NT2/D1 (cell line): Measurements from ENCODE around the gene HMGA1.
A peak's percentile ranks its signal among the peaks of the same experiment; 100 is the strongest.

Experiments
- DNase-seq: peaks from one replicate; pipeline ENCODE4 v3.0.0-alpha.2; 2011; ENCODE audit warnings: low read depth, low spot score
- H3K27me3 ChIP-seq: 2 replicates; pipeline ENCODE4 v1.6.0; 2011; ENCODE audit warnings: mild to moderate bottlenecking; ENCODE audit not compliant: insufficient read length, insufficient read depth
- H3K36me3 ChIP-seq: 2 replicates; pipeline ENCODE4 v1.6.1; 2011; ENCODE audit warnings: mild to moderate bottlenecking, low read length, mixed read lengths; ENCODE audit not compliant: insufficient read depth, insufficient read length
- H3K4me1 ChIP-seq: 2 replicates; pipeline ENCODE4 v1.5.1; 2011; ENCODE audit not compliant: insufficient read depth, insufficient read length
- H3K4me3 ChIP-seq: 2 replicates; pipeline ENCODE4 v1.5.1; 2011; ENCODE audit warnings: low read depth; ENCODE audit not compliant: insufficient read length
- H3K9ac ChIP-seq: 2 replicates; pipeline ENCODE4 v1.6.0; 2011; ENCODE audit warnings: low read depth; ENCODE audit not compliant: insufficient read length
- H3K9me3 ChIP-seq: 2 replicates; pipeline ENCODE4 v1.5.1; 2011; ENCODE audit warnings: mild to moderate bottlenecking, low read length; ENCODE audit not compliant: insufficient read depth
- SUZ12 ChIP-seq: IDR thresholded peaks from 2 replicates; pipeline ENCODE4 v1.6.1; 2011; ENCODE audit not compliant: insufficient read length, insufficient read depth; ENCODE audit errors: extremely low read depth
- YY1 ChIP-seq: IDR thresholded peaks from 2 replicates; pipeline ENCODE4 v1.6.1; 2011; ENCODE audit not compliant: insufficient read length, insufficient read depth
- ZNF274 ChIP-seq: IDR thresholded peaks from 2 replicates; pipeline ENCODE4 v1.6.1; 2011; ENCODE audit warnings: mild to moderate bottlenecking, low read depth, low read length

Gene HMGA1

DNA sequence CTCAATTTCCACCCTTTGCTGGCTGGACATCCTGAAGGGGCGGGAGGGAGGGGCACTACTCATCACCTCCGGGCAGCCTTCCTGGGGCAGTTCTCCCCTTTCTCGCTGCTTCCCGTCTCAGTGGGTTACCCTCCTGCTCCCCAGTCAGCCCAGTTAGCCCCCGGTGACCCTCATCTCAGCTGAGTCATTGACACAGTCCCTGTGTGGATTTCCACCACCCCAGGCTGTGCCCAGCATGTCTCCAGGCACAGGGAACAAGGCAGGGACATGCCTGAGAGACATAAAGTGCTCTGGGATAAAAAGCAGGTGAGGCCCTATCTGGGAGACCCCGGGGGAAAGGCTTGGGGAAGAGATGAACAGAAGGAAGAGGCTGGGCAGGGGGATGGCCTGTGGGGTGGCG lies 29.9 kb upstream of the HMGA1 start:
- Histone ChIP-seq H3K9ac (no peak overlapping the region), H3K9me3 (peaks cover 10% of the 10 kb centered on the region; the same call in 1 of the 2 replicates), H3K4me3 (no peak overlapping the region)

GRCh38 chr6:34207695-34208443 lies 28.8 kb upstream of the HMGA1 start:
- Histone ChIP-seq H3K27me3 (no peaks in the 10 kb centered on the region), H3K36me3 (no peaks in the 10 kb centered on the region), H3K9me3 (peaks cover under 1% of the 10 kb centered on the region; the same call in 1 of the 2 replicates), H3K4me3 (no peak overlapping the region), H3K9ac (no peak overlapping the region), H3K4me1 (no peaks in the 10 kb centered on the region)
- DNase-seq, result no peak
- TF ChIP-seq ZNF274 (no peak), YY1 (no peak), SUZ12 (no peak)

More for the DNA sequence above, 29.9 kb upstream of the HMGA1 start:
- DNase-seq, result no peak
- TF ChIP-seq SUZ12 (no peak), YY1 (no peak), ZNF274 (no peak)
- H3K4me1 ChIP-seq, result no peaks in the 10 kb centered on the region
- H3K27me3 ChIP-seq, result no peaks in the 10 kb centered on the region
- H3K36me3 ChIP-seq, result no peaks in the 10 kb centered on the region

DNA sequence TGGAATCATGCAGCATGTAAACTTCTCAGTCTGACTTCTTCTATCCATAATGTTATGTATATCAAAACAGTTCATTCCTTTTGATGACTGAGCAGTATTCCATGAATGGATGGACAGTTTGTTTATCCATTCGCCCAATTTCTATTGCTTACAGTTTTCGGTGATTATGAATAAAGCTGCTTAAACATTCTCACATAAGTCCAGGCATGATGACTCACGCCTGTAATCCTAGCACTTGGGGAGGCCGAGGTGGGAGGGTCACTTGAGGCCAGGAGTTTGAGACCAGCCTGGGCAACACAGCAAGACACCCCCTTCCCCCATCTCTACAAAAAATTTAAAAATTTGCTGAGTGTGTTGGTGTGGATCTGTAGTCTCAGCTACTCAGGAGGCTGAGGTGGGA lies 22.9 kb upstream of the HMGA1 start:
- Histone ChIP-seq H3K9me3 (no peaks in the 10 kb centered on the region), H3K27me3 (no peaks in the 10 kb centered on the region), H3K4me1 (no peaks in the 10 kb centered on the region), H3K36me3 (no peaks in the 10 kb centered on the region), H3K4me3 (no peak overlapping the region), H3K9ac (no peak overlapping the region)
- no peak for DNase-seq
- TF ChIP-seq YY1, result no peak
- no peak for TF ChIP-seq ZNF274
- TF ChIP-seq SUZ12, result no peak

DNA sequence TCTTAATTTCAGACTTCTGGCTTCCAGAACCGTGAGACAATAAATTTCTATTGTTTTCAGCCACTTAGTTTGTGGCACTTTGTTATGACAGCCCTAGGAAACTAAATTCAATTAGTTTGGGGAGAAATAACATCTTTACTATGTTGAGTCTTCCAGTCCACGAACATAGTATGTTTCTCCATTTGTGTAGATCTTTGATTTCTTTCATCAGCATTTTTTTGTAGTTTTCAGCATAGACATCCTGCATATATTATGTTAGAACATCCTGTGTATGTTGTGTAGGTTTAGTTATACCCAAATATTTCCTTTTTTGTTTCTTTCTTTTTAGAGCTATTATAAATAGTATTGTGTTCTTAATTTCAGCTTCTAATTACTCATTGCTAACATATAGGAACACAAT lies 18.0 kb upstream of the HMGA1 start:
- no peak overlapping the region for H3K4me3 ChIP-seq
- no peaks in the 10 kb centered on the region for H3K36me3 ChIP-seq
- TF ChIP-seq YY1, result no peak
- TF ChIP-seq SUZ12, result no peak
- no peak for TF ChIP-seq ZNF274
- H3K4me1 ChIP-seq, result peaks cover 6% of the 10 kb centered on the region
- no peaks in the 10 kb centered on the region for H3K9me3 ChIP-seq
- no peaks in the 10 kb centered on the region for H3K27me3 ChIP-seq
- no peak overlapping the region for H3K9ac ChIP-seq
- DNase-seq, result no peak

- H3K9ac ChIP-seq, result peak overlapping the region; percentile 72
Observed at GRCh38 chr6:34223381-34223955, 13.2 kb upstream of the HMGA1 start.

GRCh38 chr6:34223956-34224940 lies 12.4 kb upstream of the HMGA1 start:
- Histone ChIP-seq H3K4me3 (peak overlapping the region; percentile 16), H3K4me1 (peaks cover 18% of the 10 kb centered on the region), H3K36me3 (no peaks in the 10 kb centered on the region), H3K9ac (peak overlapping the region; percentile 45), H3K9me3 (no peaks in the 10 kb centered on the region), H3K27me3 (no peaks in the 10 kb centered on the region)
- DNase-seq, result no peak
- TF ChIP-seq ZNF274 (no peak), YY1 (no peak), SUZ12 (no peak)

More at GRCh38 chr6:34223381-34223955, 13.2 kb upstream of the HMGA1 start:
- no peak for DNase-seq
- Histone ChIP-seq H3K4me1 (peaks cover 18% of the 10 kb centered on the region), H3K4me3 (peak overlapping the region; percentile 47), H3K9me3 (no peaks in the 10 kb centered on the region), H3K27me3 (no peaks in the 10 kb centered on the region), H3K36me3 (no peaks in the 10 kb centered on the region)
- no peak for TF ChIP-seq SUZ12
- TF ChIP-seq ZNF274, result no peak
- no peak for TF ChIP-seq YY1

GRCh38 chr6:34225551-34225950 lies 11.1 kb upstream of the HMGA1 start:
- no peaks in the 10 kb centered on the region for H3K9me3 ChIP-seq
- no peak overlapping the region for H3K4me3 ChIP-seq
- DNase-seq, result no peak
- H3K4me1 ChIP-seq, result peaks cover 18% of the 10 kb centered on the region
- H3K9ac ChIP-seq, result no peak overlapping the region
- no peaks in the 10 kb centered on the region for H3K36me3 ChIP-seq
- TF ChIP-seq YY1 (no peak), SUZ12 (no peak), ZNF274 (no peak)
- no peaks in the 10 kb centered on the region for H3K27me3 ChIP-seq
